ENCODE measurements around the gene SETBP1. TPM values are rescaled to one million over a fixed set of nuclear protein-coding genes. Genes with fewer than 3 reads are reported as not detected.

Gene SETBP1
- total and polyA plus RNA-seq, 2 of the 13 experiments (the other 11 are each of a cell fraction or from before 2014, with no cell fraction given) = 0.18 to 0.65 TPM

DNA sequence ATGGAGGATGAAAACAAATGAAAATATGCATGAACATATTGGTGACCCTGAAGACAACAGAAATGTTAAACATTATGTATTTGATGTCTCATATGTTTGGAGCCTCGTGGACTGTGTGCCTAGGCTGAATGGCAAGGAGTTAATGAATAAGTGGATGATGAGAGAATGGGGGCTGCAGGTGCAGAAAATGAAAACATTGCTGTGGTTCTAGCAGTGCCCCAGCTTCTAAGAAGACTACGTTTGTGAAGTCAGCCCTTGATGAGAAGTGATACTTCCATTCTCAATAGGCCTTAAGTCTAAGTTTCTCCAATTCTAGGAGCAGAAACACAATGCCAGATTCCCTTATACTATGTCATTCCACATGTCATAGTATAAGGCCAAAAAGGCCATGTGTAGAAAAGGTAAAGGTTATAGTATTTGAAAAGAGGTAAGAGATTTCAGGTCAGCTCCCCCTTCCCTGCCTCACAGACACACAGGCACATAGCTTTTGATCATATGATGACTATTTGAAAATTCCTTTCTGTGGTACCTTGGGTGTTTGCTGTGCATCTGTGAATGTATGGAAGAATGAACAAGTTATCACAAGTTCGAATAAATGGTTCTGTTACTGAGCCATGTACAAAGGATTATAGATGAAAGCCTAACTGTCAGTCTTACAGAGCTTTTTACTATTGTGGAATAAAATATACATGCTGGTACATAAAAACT, 280.8 kb downstream of the SETBP1 start:
- Histone ChIP-seq H3K27me3 (ENCODE audit: control insufficient read depth in 1 of 2, insufficient read depth in 2 of 2, low read length in 2 of 2) (no peaks in the 10 kb centered on the region), H3K4me2 (ENCODE audit: low read depth, low read length) (no peak overlapping the region), H3K9me3 (ENCODE audit: low read length) (peaks cover 4% of the 10 kb centered on the region; the same call in 1 of the 2 replicates), H3K36me3 (replicated peaks in 1 of 2; ENCODE audit: control insufficient read depth in 1 of 2, insufficient read depth in 2 of 2, low read length in 2 of 2) (no peaks in the 10 kb centered on the region), H2AFZ (ENCODE audit: low read length) (no peak overlapping the region), H3K27ac (ENCODE audit: extremely low read length, insufficient read depth, low read length) (no peak overlapping the region), H4K20me1 (ENCODE audit: insufficient read depth, low read length) (no peaks in the 10 kb centered on the region), H3K4me1 (ENCODE audit: insufficient read depth, low read length) (no peaks in the 10 kb centered on the region), H3K79me2 (ENCODE audit: insufficient read depth, low read length) (no peaks in the 10 kb centered on the region), H3K9ac (ENCODE audit: insufficient read depth, low read depth, low read length) (no peak overlapping the region), H3K4me3 (replicated peaks in 1 of 3; ENCODE audit: insufficient read depth in 1 of 3, low read depth in 2 of 3, low read length in 3 of 3) (no peak overlapping the region)
- CTCF ChIA-PET (ENCODE audit: low intra/inter-chr PET ratio, low total read pairs) = no interaction called here
- FAIRE-seq (no peak), DNase-seq (ENCODE audit: low spot score) (no peak), ATAC-seq (no peak)
- BruUV-seq (replicated peaks) = no TSS peak
- in situ Hi-C loops (cut with HindIII; ENCODE audit: extremely low pct_ligation_motif_present, low pct_unique_long_range_greater_than_20kb) = no loop called here
- WGBS (ENCODE audit: low lambda C conversion rate) = 29% methylated on average over 3 of the region's 3 CpGs
- intact Hi-C loops (cut with micrococcal nuclease; ENCODE audit: unreplicated experiment) = no loop called here
- POLR2A ChIA-PET = no interaction called here
- TF ChIP-seq, protein P1, sequence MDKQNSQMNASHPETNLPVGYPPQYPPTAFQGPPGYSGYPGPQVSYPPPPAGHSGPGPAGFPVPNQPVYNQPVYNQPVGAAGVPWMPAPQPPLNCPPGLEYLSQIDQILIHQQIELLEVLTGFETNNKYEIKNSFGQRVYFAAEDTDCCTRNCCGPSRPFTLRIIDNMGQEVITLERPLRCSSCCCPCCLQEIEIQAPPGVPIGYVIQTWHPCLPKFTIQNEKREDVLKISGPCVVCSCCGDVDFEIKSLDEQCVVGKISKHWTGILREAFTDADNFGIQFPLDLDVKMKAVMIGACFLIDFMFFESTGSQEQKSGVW (CRISPR knock-in tag; IDR thresholded peaks at IDR 0.05; ENCODE audit: borderline replicate concordance) = no peak
- no peak for TF ChIP-seq ZNF644 (CRISPR knock-in tag; IDR thresholded peaks at IDR 0.05; ENCODE audit: low read depth)
- no peak for TF ChIP-seq MAFK (conservative IDR thresholded peaks at IDR 0.05 in 1 of 2, IDR thresholded peaks at IDR 0.05 in 1 of 2; ENCODE audit: low read length in 2 of 2)
- TF ChIP-seq, protein P2, sequence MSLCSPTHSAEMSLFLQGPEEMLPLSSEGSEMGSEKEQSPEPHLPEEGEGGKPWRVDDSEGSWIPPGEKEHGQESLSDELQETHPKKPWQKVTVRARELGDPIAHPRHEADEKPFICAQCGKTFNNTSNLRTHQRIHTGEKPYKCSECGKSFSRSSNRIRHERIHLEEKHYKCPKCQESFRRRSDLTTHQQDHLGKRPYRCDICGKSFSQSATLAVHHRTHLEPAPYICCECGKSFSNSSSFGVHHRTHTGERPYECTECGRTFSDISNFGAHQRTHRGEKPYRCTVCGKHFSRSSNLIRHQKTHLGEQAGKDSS (CRISPR knock-in tag; IDR thresholded peaks at IDR 0.05; ENCODE audit: borderline replicate concordance, low read depth) = no peak
- no peak for TF ChIP-seq ZNF263 (CRISPR knock-in tag; IDR thresholded peaks at IDR 0.05)
- TF ChIP-seq RFX3 (CRISPR knock-in tag; IDR thresholded peaks at IDR 0.05) = no peak
- no peak for TF ChIP-seq ZNF780A (CRISPR knock-in tag; IDR thresholded peaks at IDR 0.05)
- TF ChIP-seq FOXC1 (CRISPR knock-in tag; IDR thresholded peaks at IDR 0.05; ENCODE audit: borderline replicate concordance) = no peak
- TF ChIP-seq, protein P3, sequence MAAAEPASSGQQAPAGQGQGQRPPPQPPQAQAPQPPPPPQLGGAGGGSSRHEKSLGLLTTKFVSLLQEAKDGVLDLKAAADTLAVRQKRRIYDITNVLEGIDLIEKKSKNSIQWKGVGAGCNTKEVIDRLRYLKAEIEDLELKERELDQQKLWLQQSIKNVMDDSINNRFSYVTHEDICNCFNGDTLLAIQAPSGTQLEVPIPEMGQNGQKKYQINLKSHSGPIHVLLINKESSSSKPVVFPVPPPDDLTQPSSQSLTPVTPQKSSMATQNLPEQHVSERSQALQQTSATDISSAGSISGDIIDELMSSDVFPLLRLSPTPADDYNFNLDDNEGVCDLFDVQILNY (CRISPR knock-in tag; conservative IDR thresholded peaks at IDR 0.05) = no peak
- TF ChIP-seq ZNF3 (CRISPR knock-in tag; IDR thresholded peaks at IDR 0.05) = no peak
- TF ChIP-seq, protein P4, sequence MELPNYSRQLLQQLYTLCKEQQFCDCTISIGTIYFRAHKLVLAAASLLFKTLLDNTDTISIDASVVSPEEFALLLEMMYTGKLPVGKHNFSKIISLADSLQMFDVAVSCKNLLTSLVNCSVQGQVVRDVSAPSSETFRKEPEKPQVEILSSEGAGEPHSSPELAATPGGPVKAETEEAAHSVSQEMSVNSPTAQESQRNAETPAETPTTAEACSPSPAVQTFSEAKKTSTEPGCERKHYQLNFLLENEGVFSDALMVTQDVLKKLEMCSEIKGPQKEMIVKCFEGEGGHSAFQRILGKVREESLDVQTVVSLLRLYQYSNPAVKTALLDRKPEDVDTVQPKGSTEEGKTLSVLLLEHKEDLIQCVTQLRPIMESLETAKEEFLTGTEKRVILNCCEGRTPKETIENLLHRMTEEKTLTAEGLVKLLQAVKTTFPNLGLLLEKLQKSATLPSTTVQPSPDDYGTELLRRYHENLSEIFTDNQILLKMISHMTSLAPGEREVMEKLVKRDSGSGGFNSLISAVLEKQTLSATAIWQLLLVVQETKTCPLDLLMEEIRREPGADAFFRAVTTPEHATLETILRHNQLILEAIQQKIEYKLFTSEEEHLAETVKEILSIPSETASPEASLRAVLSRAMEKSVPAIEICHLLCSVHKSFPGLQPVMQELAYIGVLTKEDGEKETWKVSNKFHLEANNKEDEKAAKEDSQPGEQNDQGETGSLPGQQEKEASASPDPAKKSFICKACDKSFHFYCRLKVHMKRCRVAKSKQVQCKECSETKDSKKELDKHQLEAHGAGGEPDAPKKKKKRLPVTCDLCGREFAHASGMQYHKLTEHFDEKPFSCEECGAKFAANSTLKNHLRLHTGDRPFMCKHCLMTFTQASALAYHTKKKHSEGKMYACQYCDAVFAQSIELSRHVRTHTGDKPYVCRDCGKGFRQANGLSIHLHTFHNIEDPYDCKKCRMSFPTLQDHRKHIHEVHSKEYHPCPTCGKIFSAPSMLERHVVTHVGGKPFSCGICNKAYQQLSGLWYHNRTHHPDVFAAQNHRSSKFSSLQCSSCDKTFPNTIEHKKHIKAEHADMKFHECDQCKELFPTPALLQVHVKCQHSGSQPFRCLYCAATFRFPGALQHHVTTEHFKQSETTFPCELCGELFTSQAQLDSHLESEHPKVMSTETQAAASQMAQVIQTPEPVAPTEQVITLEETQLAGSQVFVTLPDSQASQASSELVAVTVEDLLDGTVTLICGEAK (IDR thresholded peaks at IDR 0.05) = no peak
- TF ChIP-seq, protein P4 (CRISPR knock-in tag; IDR thresholded peaks at IDR 0.05) = no peak
- no peak for TF ChIP-seq CHD4 (IDR thresholded peaks at IDR 0.05; ENCODE audit: borderline replicate concordance, low read length)
- no peak for TF ChIP-seq CENPX (CRISPR knock-in tag; IDR thresholded peaks at IDR 0.05)
